GM12878 (cell line): ENCODE results near the gene FAM13C. TPM values are rescaled to one million over a fixed set of nuclear protein-coding genes. Genes with fewer than 3 reads are reported as not detected.

Experiments
- ATAC-seq: fragments of 200-7000 bp; cut with Tn5 transposase; 3 replicates; pipeline ENCODE4 v1.9.1; 2020; ENCODE audit warnings: mild to moderate bottlenecking, moderate library complexity
- BruUV-seq: library from RNA; stranded (reverse); fragments of 400-500 nt; replicated peaks from 2 replicates; lab custom pipeline; 2021; lab: Mats Ljungman, UMichigan
- CTCF ChIA-PET: fragments of 300-600 bp; sonication (Branson Sonifier 250); formaldehyde crosslinking; extraction: SDS; loops from one replicate; lab custom pipeline; 2021; ENCODE audit warnings: inconsistent platforms; lab: Yijun Ruan, JAX
- POLR2A ChIA-PET: fragments of 350-600 bp; formaldehyde crosslinking; extraction: SDS; loops from one replicate; lab custom pipeline; 2021; ENCODE audit warnings: inconsistent platforms; lab: Charles Lee
- RAD21 ChIA-PET: fragments of 300-600 bp; sonication (Branson Sonifier 250); formaldehyde crosslinking; loops from one replicate; lab custom pipeline; 2023; ENCODE audit warnings: antibody characterized with exemption; ENCODE audit not compliant: unreplicated experiment; lab: Charles Lee
- SMC1A ChIA-PET: fragments of 300-600 bp; sonication (Branson Sonifier 250); formaldehyde crosslinking; loops from one replicate; lab custom pipeline; 2023; ENCODE audit not compliant: unreplicated experiment, uncharacterized antibody; lab: Charles Lee
- DNase-seq: peaks from one replicate; pipeline ENCODE4 v3.0.0-alpha.2; 2011; ENCODE audit warnings: low read depth, low spot score
- FAIRE-seq: peaks from 3 replicates; lab custom pipeline; 2011; peaks lifted over from hg19 to GRCh38; lab: Jason Lieb, UNC
- H2AFZ ChIP-seq: 2 replicates; pipeline ENCODE4 v1.6.0; 2011; ENCODE audit warnings: low read depth, low read length, control low read depth; ENCODE audit not compliant: control insufficient read depth
- H3K27ac ChIP-seq: 2 replicates; pipeline ENCODE4 v1.5.1; 2011; ENCODE audit warnings: control low read depth; ENCODE audit not compliant: control insufficient read depth, insufficient read depth
- H3K27me3 ChIP-seq, 2 experiments: replicated peaks in 1 of 2; 2 replicates each; pipeline versions ENCODE4 v1.6.0 to v1.6.1; 2011; ENCODE audit warnings: low read length in 1 of 2; ENCODE audit not compliant: control insufficient read depth in 2 of 2, insufficient read depth in 2 of 2
- H3K36me3 ChIP-seq, 2 experiments: 2 replicates each; pipeline ENCODE4 v1.5.1; 2011; ENCODE audit warnings: low read length in 1 of 2; ENCODE audit not compliant: control insufficient read depth in 2 of 2, insufficient read depth in 2 of 2
- H3K4me1 ChIP-seq: 2 replicates; pipeline ENCODE4 v1.6.1; 2011; ENCODE audit warnings: mild to moderate bottlenecking, low read length, moderate library complexity, mixed read lengths; ENCODE audit not compliant: control insufficient read depth, insufficient read depth
- H3K4me2 ChIP-seq: 2 replicates; pipeline ENCODE4 v1.6.0; 2011; ENCODE audit warnings: control low read depth; ENCODE audit not compliant: control insufficient read depth, insufficient read depth
- H3K4me3 ChIP-seq: fragments of 200-600 bp; sonication (generic); 2 replicates; pipeline ENCODE4 v1.5.1; 2016
- H3K79me2 ChIP-seq: 2 replicates; pipeline ENCODE4 v1.6.0; 2011; ENCODE audit warnings: low read length; ENCODE audit not compliant: control insufficient read depth, insufficient read depth
- H3K9ac ChIP-seq: 2 replicates; pipeline ENCODE4 v1.8.0; 2011; ENCODE audit warnings: low read length, control low read depth, mixed read lengths; ENCODE audit not compliant: control insufficient read depth, insufficient read depth
- H3K9me3 ChIP-seq: replicated peaks from 3 replicates; pipeline ENCODE4 v1.5.1; 2011; ENCODE audit warnings: mild to moderate bottlenecking, low read length; ENCODE audit not compliant: control insufficient read depth, insufficient read depth
- H4K20me1 ChIP-seq: 2 replicates; pipeline ENCODE4 v1.6.0; 2011; ENCODE audit not compliant: control insufficient read depth, insufficient read depth
- BACH1 ChIP-seq: fragments of 450-650 bp; IDR thresholded peaks from 2 replicates; pipeline ENCODE4 v1.6.1; 2017; ENCODE audit warnings: mild to moderate bottlenecking, borderline replicate concordance
- CHD2 ChIP-seq: IDR thresholded peaks from 2 replicates; pipeline ENCODE4 v1.6.1; 2011; ENCODE audit warnings: low read depth, low read length, improper control_type of control experiment, borderline replicate concordance
- CREB1 ChIP-seq: IDR thresholded peaks from 2 replicates; pipeline ENCODE4 v1.6.1; 2012; ENCODE audit warnings: low read depth, mild to moderate bottlenecking, inconsistent platforms
- EGR1 ChIP-seq, 2 experiments: IDR thresholded peaks; 1 replicate in 1 of 2; 2 replicates in 1 of 2; pipeline ENCODE4 v1.6.1; 2011 to 2012; ENCODE audit warnings: low read depth in 2 of 2, low read length in 2 of 2, borderline replicate concordance in 1 of 2, mild to moderate bottlenecking in 1 of 2, moderate library complexity in 1 of 2
- FOS ChIP-seq: IDR thresholded peaks from 3 replicates; pipeline ENCODE4 v1.6.1; 2011; ENCODE audit warnings: borderline replicate concordance; ENCODE audit not compliant: insufficient read length; ENCODE audit errors: extremely low read depth
- HDGF ChIP-seq: fragments of 450-650 bp; IDR thresholded peaks from 2 replicates; pipeline ENCODE4 v1.6.1; 2016; ENCODE audit warnings: antibody characterized with exemption
- JUNB ChIP-seq: IDR thresholded peaks from 2 replicates; pipeline ENCODE4 v1.6.1; 2016; ENCODE audit warnings: antibody characterized with exemption, mild to moderate bottlenecking
- KLF5 ChIP-seq: fragments of 450-650 bp; IDR thresholded peaks from 2 replicates; pipeline ENCODE4 v1.6.1; 2014; ENCODE audit warnings: mild to moderate bottlenecking; ENCODE audit not compliant: partially characterized antibody
- MYB ChIP-seq: fragments of 150-350 bp; IDR thresholded peaks from 2 replicates; pipeline ENCODE4 v1.6.1; 2014; ENCODE audit warnings: mild to moderate bottlenecking, low read depth, low read length, borderline replicate concordance
- NFXL1 ChIP-seq: fragments of 450-650 bp; IDR thresholded peaks from 2 replicates; pipeline ENCODE4 v1.6.1; 2017; ENCODE audit warnings: antibody characterized with exemption, mild to moderate bottlenecking, borderline replicate concordance
- NFYA ChIP-seq: IDR thresholded peaks from 2 replicates; pipeline ENCODE4 v1.6.1; 2011; ENCODE audit warnings: low read depth, mild to moderate bottlenecking, low read length, improper control_type of control experiment, borderline replicate concordance
- PAX5 ChIP-seq: IDR thresholded peaks from 2 replicates; pipeline ENCODE4 v1.6.1; 2011; ENCODE audit warnings: low read depth, low read length, borderline replicate concordance
- PML ChIP-seq: IDR thresholded peaks from 2 replicates; pipeline ENCODE4 v1.6.1; 2012; ENCODE audit warnings: low read length, inconsistent platforms
- SUZ12 ChIP-seq: fragments of 200-600 bp; sonication (generic); IDR thresholded peaks from one replicate; pipeline ENCODE4 v1.6.1; 2018; ENCODE audit warnings: antibody characterized with exemption, mild to moderate bottlenecking; ENCODE audit not compliant: unreplicated experiment
- ZBED1 ChIP-seq: IDR thresholded peaks from 2 replicates; pipeline ENCODE4 v1.6.1; 2016; ENCODE audit warnings: borderline replicate concordance
- ZNF24 ChIP-seq: fragments of 450-650 bp; IDR thresholded peaks from 2 replicates; pipeline ENCODE4 v1.6.1; 2017; ENCODE audit warnings: antibody characterized with exemption, mild to moderate bottlenecking
- ZNF274 ChIP-seq: IDR thresholded peaks from one replicate; pipeline ENCODE4 v1.8.0; 2011; ENCODE audit not compliant: insufficient read length, insufficient read depth
- in situ Hi-C: fragments of 300-500 bp; cut with MboI; formaldehyde crosslinking; loops from 9 replicates; pipeline ENCODE4 v1.14.3; 2018; ENCODE audit warnings: mixed read lengths
- intact Hi-C: fragments of 100-400 bp; cut with micrococcal nuclease; formaldehyde crosslinking; loops from one replicate; pipeline ENCODE4 v1.14.2; 2022; ENCODE audit not compliant: unreplicated experiment
- polyA plus RNA-seq, 11 experiments: library from polyadenylated mRNA; depleted of rRNA in 4 of 11; unstranded in 6 of 11; stranded (reverse) in 5 of 11; fragments of >200 nt; fragmentation: Nextera tagmentation in 4 of 11; fragmentation: Illumina TruSeq in 1 of 11; extraction: Ambion mirVana in 4 of 11; extraction: Trizol in 1 of 11; gene quantifications; 1 replicate in 1 of 11; 2 replicates in 10 of 11; pipeline versions ENCODE4 v1.2.1 to v1.2.3, GENCODE V29; 2011 to 2016; ENCODE audit warnings: inconsistent platforms in 2 of 11, missing spikeins in 2 of 11, low read depth in 1 of 11
- total RNA-seq, 4 experiments: library from RNA; depleted of rRNA in 3 of 4; stranded (reverse); fragments of >200 nt in 3 of 4; fragmentation: Illumina TruSeq in 1 of 4; extraction: Trizol in 1 of 4; gene quantifications; 2 replicates each; pipeline versions ENCODE4 v1.2.1 to v1.2.3, GENCODE V29; 2013 to 2021
- TF ChIP-seq, protein P1 (sequence below): IDR thresholded peaks from 2 replicates; pipeline ENCODE4 v1.6.1; 2011; ENCODE audit warnings: low read depth, low read length, improper control_type of control experiment, borderline replicate concordance
- TF ChIP-seq, protein P2 (sequence below): fragments of 450-650 bp; conservative IDR thresholded peaks from 2 replicates; pipeline ENCODE4 v1.6.1; 2017; ENCODE audit warnings: mild to moderate bottlenecking, moderate library complexity
- TF ChIP-seq, protein P3 (sequence below): fragments of 450-650 bp; IDR thresholded peaks from 2 replicates; pipeline ENCODE4 v1.6.1; 2014; ENCODE audit warnings: mild to moderate bottlenecking

FAM13C gene
- total and polyA plus RNA-seq, 10 of the 15 experiments (the other 5 are each of a cell fraction or from before 2014, with no cell fraction given), result 0.04 to 0.31 (median 0.13) TPM; not detected in 5

DNA sequence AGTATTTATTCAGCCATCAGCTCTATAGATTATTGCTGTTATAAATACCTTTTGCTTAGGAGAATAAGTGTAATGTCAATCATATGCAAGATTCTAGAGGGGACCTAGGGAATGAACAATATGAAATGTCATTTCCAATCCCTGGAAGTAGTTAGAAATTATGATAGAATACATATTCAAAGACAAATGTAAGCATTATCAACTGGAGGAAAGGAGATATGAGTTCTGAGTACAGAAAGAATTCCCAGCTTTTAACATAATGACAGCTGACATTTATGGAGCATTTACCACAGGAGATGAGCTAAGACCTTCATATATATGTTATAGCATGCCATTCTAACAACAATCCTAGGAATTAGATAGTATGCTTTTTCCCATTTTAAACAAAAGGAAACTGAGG lies 86.2 kb downstream of the FAM13C start:
- CTCF ChIA-PET, result interaction anchor here (1.0 to 2.7 kb wide), 3 partner anchors 13 to 325 kb away, joined by 4 to 10 read pairs (median 5); no protein-coding TSS in a partner anchor

More for the DNA sequence above, 86.2 kb downstream of the FAM13C start:
- SMC1A ChIA-PET, result no interaction called here
- TF ChIP-seq ZBED1 (no peak), SUZ12 (no peak), HDGF (no peak), KLF5 (no peak), PAX5 (no peak), JUNB (no peak), ZNF24 (no peak), ZNF274 (no peak), BACH1 (no peak), FOS (no peak), MYB (no peak), EGR1 (IDR thresholded peaks at IDR 0.05; ENCODE audit: borderline replicate concordance in 1 of 2, low read depth in 2 of 2, low read length in 2 of 2) (no peak), CREB1 (no peak), CHD2 (no peak), NFYA (no peak), NFXL1 (no peak), PML (no peak)
- TF ChIP-seq, protein P1, sequence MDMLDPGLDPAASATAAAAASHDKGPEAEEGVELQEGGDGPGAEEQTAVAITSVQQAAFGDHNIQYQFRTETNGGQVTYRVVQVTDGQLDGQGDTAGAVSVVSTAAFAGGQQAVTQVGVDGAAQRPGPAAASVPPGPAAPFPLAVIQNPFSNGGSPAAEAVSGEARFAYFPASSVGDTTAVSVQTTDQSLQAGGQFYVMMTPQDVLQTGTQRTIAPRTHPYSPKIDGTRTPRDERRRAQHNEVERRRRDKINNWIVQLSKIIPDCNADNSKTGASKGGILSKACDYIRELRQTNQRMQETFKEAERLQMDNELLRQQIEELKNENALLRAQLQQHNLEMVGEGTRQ, result no peak
- TF ChIP-seq, protein P2, sequence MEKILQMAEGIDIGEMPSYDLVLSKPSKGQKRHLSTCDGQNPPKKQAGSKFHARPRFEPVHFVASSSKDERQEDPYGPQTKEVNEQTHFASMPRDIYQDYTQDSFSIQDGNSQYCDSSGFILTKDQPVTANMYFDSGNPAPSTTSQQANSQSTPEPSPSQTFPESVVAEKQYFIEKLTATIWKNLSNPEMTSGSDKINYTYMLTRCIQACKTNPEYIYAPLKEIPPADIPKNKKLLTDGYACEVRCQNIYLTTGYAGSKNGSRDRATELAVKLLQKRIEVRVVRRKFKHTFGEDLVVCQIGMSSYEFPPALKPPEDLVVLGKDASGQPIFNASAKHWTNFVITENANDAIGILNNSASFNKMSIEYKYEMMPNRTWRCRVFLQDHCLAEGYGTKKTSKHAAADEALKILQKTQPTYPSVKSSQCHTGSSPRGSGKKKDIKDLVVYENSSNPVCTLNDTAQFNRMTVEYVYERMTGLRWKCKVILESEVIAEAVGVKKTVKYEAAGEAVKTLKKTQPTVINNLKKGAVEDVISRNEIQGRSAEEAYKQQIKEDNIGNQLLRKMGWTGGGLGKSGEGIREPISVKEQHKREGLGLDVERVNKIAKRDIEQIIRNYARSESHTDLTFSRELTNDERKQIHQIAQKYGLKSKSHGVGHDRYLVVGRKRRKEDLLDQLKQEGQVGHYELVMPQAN, result no peak
- TF ChIP-seq, protein P3, sequence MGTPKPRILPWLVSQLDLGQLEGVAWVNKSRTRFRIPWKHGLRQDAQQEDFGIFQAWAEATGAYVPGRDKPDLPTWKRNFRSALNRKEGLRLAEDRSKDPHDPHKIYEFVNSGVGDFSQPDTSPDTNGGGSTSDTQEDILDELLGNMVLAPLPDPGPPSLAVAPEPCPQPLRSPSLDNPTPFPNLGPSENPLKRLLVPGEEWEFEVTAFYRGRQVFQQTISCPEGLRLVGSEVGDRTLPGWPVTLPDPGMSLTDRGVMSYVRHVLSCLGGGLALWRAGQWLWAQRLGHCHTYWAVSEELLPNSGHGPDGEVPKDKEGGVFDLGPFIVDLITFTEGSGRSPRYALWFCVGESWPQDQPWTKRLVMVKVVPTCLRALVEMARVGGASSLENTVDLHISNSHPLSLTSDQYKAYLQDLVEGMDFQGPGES, result no peak
- TF ChIP-seq, all 136 proteins: peak for 0
- Histone ChIP-seq H3K27me3 (no peaks in the 10 kb centered on the region), H3K79me2 (no peaks in the 10 kb centered on the region), H2AFZ (no peak overlapping the region), H3K27ac (no peak overlapping the region), H3K4me3 (no peak overlapping the region), H3K36me3 (no peaks in the 10 kb centered on the region), H3K9ac (no peak overlapping the region), H3K4me1 (no peaks in the 10 kb centered on the region), H3K4me2 (no peak overlapping the region), H3K9me3 (no peaks in the 10 kb centered on the region), H4K20me1 (no peaks in the 10 kb centered on the region)
- DNase-seq, result no peak
- no TSS peak for BruUV-seq
- ChIA-PET RAD21 (interaction anchor here (2.3 kb wide), 1 partner anchor 324 kb away, joined by 9 read pairs; no protein-coding TSS in a partner anchor), POLR2A (no interaction called here)
- FAIRE-seq, result no peak
- intact Hi-C loops (no loop called here), in situ Hi-C loops (no loop called here)
- ATAC-seq, result no peak
